Peyer's patch (tissue), 4 donors: ENCODE data around the gene GHITM. TPM values are rescaled to one million over a fixed set of nuclear protein-coding genes. Genes with fewer than 3 reads are reported as not detected.

Experiments
- DNase-seq, 3 donors: peaks; one replicate each; pipeline ENCODE4 v3.0.0-alpha.2; 2017 to 2019
- H3K27ac ChIP-seq, 4 donors: fragments of 200-600 bp; sonication (generic); one replicate each; pipeline ENCODE4 v1.5.1; 2016 to 2019
- H3K27me3 ChIP-seq, 2 donors: fragments of 200-600 bp; sonication (generic); one replicate each; pipeline ENCODE4 v1.5.1; 2019
- H3K36me3 ChIP-seq, 3 donors: fragments of 200-600 bp; sonication (generic); one replicate each; pipeline ENCODE4 v1.5.1; 2016 to 2019
- H3K4me1 ChIP-seq, 4 donors: fragments of 200-600 bp; sonication (generic); one replicate each; pipeline ENCODE4 v1.5.1; 2016 to 2019
- H3K4me3 ChIP-seq, 4 donors: fragments of 200-600 bp; sonication (generic); 1 replicate in 3 of 4; 2 replicates in 1 of 4; pipeline ENCODE4 v1.5.1; 2016 to 2019; ENCODE audit warnings: mild to moderate bottlenecking in 1 of 4
- H3K9me3 ChIP-seq, 4 donors: fragments of 200-600 bp; sonication (generic); one replicate each; pipeline ENCODE4 v1.5.1; 2016 to 2019; ENCODE audit warnings: mild to moderate bottlenecking in 1 of 4
- POLR2A ChIP-seq, 2 donors: fragments of 450-650 bp; IDR thresholded peaks; one replicate each; pipeline ENCODE4 v1.5.1; 2017; ENCODE audit warnings: antibody characterized with exemption in 2 of 2, mild to moderate bottlenecking in 2 of 2, moderate library complexity in 2 of 2
- total RNA-seq, 4 donors: library from RNA; depleted of rRNA; stranded (reverse); fragments of >200 nt; gene quantifications; one replicate each; pipeline ENCODE4 v1.1.0, GENCODE V29; 2016
- TF ChIP-seq, protein P1 (sequence below), 6 experiments: fragments of 450-650 bp in 4 of 6; fragments of 200-600 bp in 2 of 6; sonication (generic) in 1 of 6; IDR thresholded peaks; one replicate each; pipeline ENCODE4 v1.5.1; 2017 to 2019; ENCODE audit warnings: antibody characterized with exemption in 6 of 6, mild to moderate bottlenecking in 3 of 6, moderate library complexity in 1 of 6

The GHITM gene
- total RNA-seq, 4 donors from 2014 or later: 111 to 270 (median 143) TPM

DNA sequence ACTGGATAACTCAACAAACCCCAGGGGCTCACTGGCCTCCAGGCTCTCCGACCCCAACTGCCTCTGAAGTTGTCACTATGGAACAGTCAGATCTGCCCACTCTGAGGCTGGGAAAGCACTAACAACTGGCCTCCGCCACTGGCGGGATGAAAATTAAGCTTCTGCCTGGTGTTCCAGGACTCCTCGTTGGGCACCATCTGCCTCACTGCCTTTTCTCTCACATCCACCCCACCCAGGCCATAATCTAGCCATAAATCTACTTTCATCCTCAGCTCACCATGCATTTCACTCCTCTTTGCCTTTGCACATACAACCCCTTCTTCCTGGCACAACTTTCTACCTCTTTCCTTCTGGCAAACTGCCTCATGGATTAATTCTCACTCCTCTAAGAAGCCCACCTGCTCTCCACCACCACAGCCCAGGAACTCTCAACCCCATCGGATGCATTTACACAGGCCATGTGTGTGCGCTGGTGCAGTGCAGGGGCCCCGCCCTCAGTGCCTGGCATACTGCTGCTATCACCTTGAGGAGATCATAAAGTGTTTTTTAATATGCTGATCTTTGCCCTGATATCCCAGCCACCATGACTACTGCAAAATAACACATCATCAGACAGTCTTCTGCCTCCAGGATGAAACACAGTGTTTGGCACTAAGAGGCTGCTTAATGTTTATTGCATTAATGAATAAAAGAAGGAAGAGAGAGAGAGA, 59.1 kb downstream of the GHITM start:
- peak overlapping the region in 2 of 4 donors; percentile 72 to 81 for H3K27ac ChIP-seq
- peak in 2 of 3 donors; percentile 85 to 86 for DNase-seq

DNA sequence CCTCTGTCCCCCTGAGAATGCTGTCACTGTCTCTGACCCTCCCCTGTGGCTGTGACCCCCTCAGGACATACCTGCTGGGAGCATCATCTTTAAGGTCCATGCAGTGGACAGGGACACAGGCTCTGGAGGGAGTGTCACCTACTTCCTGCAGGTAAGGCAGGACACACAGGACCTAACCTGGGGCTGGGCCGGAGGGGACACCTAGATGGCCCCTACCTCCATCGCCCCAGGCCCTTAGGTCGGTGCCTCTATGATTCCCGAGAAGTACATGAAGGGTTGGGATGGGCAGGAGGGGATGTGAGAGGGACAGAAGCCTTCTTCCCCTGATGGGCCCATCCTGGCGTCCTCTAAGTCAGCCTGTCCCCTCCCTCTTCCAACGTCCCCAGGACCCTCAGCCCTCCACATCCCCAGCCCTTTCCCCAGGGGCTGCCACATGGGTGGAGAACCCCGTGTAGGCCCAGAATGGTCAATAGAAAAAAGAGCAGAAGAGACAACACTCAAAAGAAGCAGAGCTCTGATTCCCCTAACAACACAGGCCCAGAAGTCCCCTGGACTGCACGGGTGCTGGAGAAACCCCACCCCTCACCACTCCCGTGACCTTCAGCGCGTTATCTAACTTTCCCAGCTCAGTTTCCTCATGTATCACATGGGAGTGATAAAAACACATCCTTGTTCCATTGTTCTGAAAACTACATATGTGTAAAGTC, 61.4 kb downstream of the GHITM start:
- H3K4me3 ChIP-seq: no peak overlapping the region
- H3K4me1 ChIP-seq: peaks cover 0 to 46% (median 0%) of the 10 kb centered on the region in 4 donors
- DNase-seq: peak in 1 of 3 donors; percentile 68
- H3K27me3 ChIP-seq: no peaks in the 10 kb centered on the region
- TF ChIP-seq, protein P1, sequence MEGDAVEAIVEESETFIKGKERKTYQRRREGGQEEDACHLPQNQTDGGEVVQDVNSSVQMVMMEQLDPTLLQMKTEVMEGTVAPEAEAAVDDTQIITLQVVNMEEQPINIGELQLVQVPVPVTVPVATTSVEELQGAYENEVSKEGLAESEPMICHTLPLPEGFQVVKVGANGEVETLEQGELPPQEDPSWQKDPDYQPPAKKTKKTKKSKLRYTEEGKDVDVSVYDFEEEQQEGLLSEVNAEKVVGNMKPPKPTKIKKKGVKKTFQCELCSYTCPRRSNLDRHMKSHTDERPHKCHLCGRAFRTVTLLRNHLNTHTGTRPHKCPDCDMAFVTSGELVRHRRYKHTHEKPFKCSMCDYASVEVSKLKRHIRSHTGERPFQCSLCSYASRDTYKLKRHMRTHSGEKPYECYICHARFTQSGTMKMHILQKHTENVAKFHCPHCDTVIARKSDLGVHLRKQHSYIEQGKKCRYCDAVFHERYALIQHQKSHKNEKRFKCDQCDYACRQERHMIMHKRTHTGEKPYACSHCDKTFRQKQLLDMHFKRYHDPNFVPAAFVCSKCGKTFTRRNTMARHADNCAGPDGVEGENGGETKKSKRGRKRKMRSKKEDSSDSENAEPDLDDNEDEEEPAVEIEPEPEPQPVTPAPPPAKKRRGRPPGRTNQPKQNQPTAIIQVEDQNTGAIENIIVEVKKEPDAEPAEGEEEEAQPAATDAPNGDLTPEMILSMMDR (IDR thresholded peaks at IDR 0.05): no peak
- TF ChIP-seq POLR2A (IDR thresholded peaks at IDR 0.05): no peak
- H3K9me3 ChIP-seq: no peaks in the 10 kb centered on the region
- H3K36me3 ChIP-seq: no peaks in the 10 kb centered on the region
- peak overlapping the region in 3 of 4 donors; percentile 51 to 77 (median 72) for H3K27ac ChIP-seq

More for the DNA sequence above, 59.1 kb downstream of the GHITM start:
- peaks cover 3 to 67% (median 9%) of the 10 kb centered on the region in 4 donors for H3K4me1 ChIP-seq
- H3K36me3 ChIP-seq: no peaks in the 10 kb centered on the region
- peaks cover 0 to 6% of the 10 kb centered on the region in 2 donors for H3K27me3 ChIP-seq
- H3K9me3 ChIP-seq: no peaks in the 10 kb centered on the region
- H3K4me3 ChIP-seq: no peak overlapping the region
- TF ChIP-seq POLR2A (IDR thresholded peaks at IDR 0.05): peak in 1 of 2 donors; percentile 12
- TF ChIP-seq, protein P1 (IDR thresholded peaks at IDR 0.05): no peak

DNA sequence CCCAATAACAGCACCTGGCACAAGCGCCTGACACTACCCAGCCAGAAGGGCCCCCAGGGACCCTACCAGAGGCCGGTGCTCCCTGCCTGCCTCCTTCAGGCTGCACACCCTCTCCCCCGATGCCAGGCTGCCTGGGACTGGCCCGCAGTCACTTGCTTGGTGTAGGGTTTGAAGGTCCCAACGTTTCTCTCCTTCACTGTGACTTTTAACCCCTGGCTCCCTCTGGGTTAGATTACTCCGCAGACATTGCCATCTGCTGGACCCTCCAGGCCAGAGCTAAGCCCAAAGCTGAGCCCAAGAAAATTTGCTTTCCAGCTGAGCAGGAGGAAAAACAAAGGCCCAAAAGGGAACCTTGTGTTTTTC, 61.9 kb downstream of the GHITM start:
- no peaks in the 10 kb centered on the region for H3K36me3 ChIP-seq
- H3K27me3 ChIP-seq: no peaks in the 10 kb centered on the region
- no peaks in the 10 kb centered on the region for H3K9me3 ChIP-seq
- TF ChIP-seq POLR2A (IDR thresholded peaks at IDR 0.05): no peak
- TF ChIP-seq, protein P1 (IDR thresholded peaks at IDR 0.05): peak in 3 of 6 experiments; percentile 49 to 50 (median 50)
- peak in 1 of 3 donors; percentile 73 for DNase-seq
- no peak overlapping the region for H3K4me3 ChIP-seq
- H3K27ac ChIP-seq: peak overlapping the region in 3 of 4 donors; percentile 46 to 77 (median 72)
- H3K4me1 ChIP-seq: peaks cover 0 to 42% (median 0%) of the 10 kb centered on the region in 4 donors

DNA sequence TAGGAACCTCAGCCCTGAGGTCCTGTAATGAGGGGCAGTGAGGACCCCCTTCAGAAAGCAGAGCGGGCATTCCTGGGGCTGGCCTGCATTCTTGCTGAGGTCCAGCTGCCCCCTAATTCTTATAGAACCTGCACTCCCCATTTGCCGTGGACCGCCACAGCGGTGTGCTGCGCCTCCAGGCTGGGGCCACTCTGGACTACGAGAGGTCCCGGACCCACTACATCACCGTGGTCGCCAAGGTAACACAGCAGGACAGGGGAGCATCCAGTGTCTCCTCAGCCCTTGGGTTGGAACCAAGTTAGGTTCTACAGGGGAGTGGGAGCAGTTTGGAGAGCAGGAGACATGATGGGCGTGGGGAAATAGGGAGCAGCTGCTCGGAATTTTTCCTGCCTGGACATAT, 62.4 kb downstream of the GHITM start:
- Histone ChIP-seq H3K4me1 (peaks cover 0 to 39% (median 0%) of the 10 kb centered on the region in 4 donors), H3K9me3 (no peaks in the 10 kb centered on the region), H3K36me3 (no peaks in the 10 kb centered on the region), H3K27ac (peak overlapping the region in 3 of 4 donors; percentile 46 to 77 (median 72)), H3K27me3 (no peaks in the 10 kb centered on the region), H3K4me3 (no peak overlapping the region)
- TF ChIP-seq, protein P1 (IDR thresholded peaks at IDR 0.05): no peak
- no peak for TF ChIP-seq POLR2A (IDR thresholded peaks at IDR 0.05)
- DNase-seq: no peak

DNA sequence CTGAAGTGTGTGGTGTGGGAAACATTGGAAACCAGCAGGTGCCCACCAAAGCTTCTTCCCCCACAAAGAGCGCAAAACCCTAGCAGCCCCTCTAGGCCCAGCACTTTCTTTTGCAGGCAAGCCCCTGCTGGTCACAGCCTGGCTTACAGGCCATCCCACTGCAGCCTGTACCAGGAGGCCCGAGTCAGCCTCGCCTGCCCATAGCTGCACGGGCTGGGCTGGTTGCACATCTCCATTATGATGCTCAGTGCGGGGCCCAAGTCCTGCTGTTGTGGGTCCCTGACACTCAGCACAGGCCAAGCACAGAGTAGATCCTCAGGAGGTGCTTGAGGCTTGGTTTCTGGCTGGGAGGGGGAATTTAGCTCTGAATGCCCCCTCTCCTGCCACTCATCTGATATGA, 63.0 kb downstream of the GHITM start:
- DNase-seq: no peak
- Histone ChIP-seq H3K36me3 (no peaks in the 10 kb centered on the region), H3K27me3 (no peaks in the 10 kb centered on the region), H3K4me1 (peaks cover 0 to 32% (median 0%) of the 10 kb centered on the region in 4 donors), H3K4me3 (no peak overlapping the region), H3K27ac (peak overlapping the region in 1 of 4 donors; percentile 72), H3K9me3 (no peaks in the 10 kb centered on the region)
- no peak for TF ChIP-seq POLR2A (IDR thresholded peaks at IDR 0.05)
- TF ChIP-seq, protein P1 (IDR thresholded peaks at IDR 0.05): no peak

Other genes starting within 250 kb of the GHITM start
- 10 to 100 TPM; 23.1 to 83.2 (median 52.2) TPM for gene GPR15LG, start 34.3 kb downstream of the GHITM start, total RNA-seq
- 10 to 100 TPM; 22.6 to 87.0 (median 59.9) TPM for gene CDHR1, start 55.0 kb downstream of the GHITM start, total RNA-seq
- not detected for gene LRIT2, start 86.0 kb downstream of the GHITM start, total RNA-seq
- not detected for gene LRIT1, start 102.0 kb downstream of the GHITM start, total RNA-seq
- 1 to 10 TPM in 1 of 4 donors, not detected in 3; 4.0 TPM for gene RGR, start 105.5 kb downstream of the GHITM start, total RNA-seq
- 10 to 100 TPM; 33.7 to 63.9 (median 47.5) TPM for gene CCSER2, start 189.1 kb downstream of the GHITM start, total RNA-seq